Activated B cell treated with CpG ODN at 0.5 μM for 24 hours (primary cell): ENCODE results near the gene PRR13. TPM values are rescaled to one million over a fixed set of nuclear protein-coding genes. Genes with fewer than 3 reads are reported as not detected.

Experiments
- ATAC-seq: fragments of 200-7000 bp; cut with Tn5 transposase; one replicate; pipeline ENCODE4 v1.10.0; 2021; ENCODE audit warnings: low read depth, mild to moderate bottlenecking, moderate library complexity
- CTCF ChIA-PET: fragments of 350-600 bp; sonication (Branson Sonifier 250); formaldehyde crosslinking; loops from one replicate; lab custom pipeline; 2021; ENCODE audit warnings: antibody characterized with exemption; lab: Charles Lee
- POLR2A ChIA-PET: fragments of 350-600 bp; sonication (Branson Sonifier 250); formaldehyde crosslinking; loops from one replicate; lab custom pipeline; 2021; ENCODE audit warnings: antibody characterized with exemption; lab: Charles Lee
- DNase-seq: peaks from one replicate; pipeline ENCODE4 v3.0.0; 2022
- H3K27ac Mint-ChIP-seq: one replicate; pipeline ENCODE4 v1.8.0; 2020; ENCODE audit warnings: mixed read lengths
- H3K27me3 Mint-ChIP-seq: one replicate; pipeline ENCODE4 v1.8.0; 2021; ENCODE audit warnings: mixed read lengths
- H3K36me3 Mint-ChIP-seq: one replicate; pipeline ENCODE4 v1.8.0; 2021; ENCODE audit warnings: low read depth, mixed read lengths
- H3K4me1 Mint-ChIP-seq: one replicate; pipeline ENCODE4 v1.8.0; 2021; ENCODE audit warnings: mixed read lengths
- H3K4me3 Mint-ChIP-seq: one replicate; pipeline ENCODE4 v1.8.0; 2020; ENCODE audit warnings: mild to moderate bottlenecking, mixed read lengths
- H3K9me3 Mint-ChIP-seq: one replicate; pipeline ENCODE4 v1.8.0; 2020; ENCODE audit warnings: mixed read lengths
- intact Hi-C: fragments of 100-400 bp; cut with micrococcal nuclease; formaldehyde crosslinking; loops from one replicate; pipeline ENCODE4 v1.15.1; 2024
- total RNA-seq: library from RNA; stranded (reverse); gene quantifications from 2 replicates; pipeline ENCODE4 v1.2.3, GENCODE V29; 2022
- TF ChIP-seq, protein P1 (sequence below): fragments of 200-600 bp; IDR thresholded peaks from one replicate; pipeline ENCODE4 v1.8.0; 2022; ENCODE audit warnings: antibody characterized with exemption, mild to moderate bottlenecking

Gene PRR13
- total RNA-seq, 1 donor from 2014 or later, result 266 TPM

GRCh38 chr12:53486736-53487487 lies 45.4 kb downstream of the PRR13 start:
- H3K4me3 Mint-ChIP-seq, result no peak overlapping the region
- peaks cover 6% of the 10 kb centered on the region for H3K4me1 Mint-ChIP-seq
- intact Hi-C loops, result no loop called here
- DNase-seq (no peak), ATAC-seq (no peak)
- no peaks in the 10 kb centered on the region for H3K27me3 Mint-ChIP-seq
- TF ChIP-seq, protein P1, sequence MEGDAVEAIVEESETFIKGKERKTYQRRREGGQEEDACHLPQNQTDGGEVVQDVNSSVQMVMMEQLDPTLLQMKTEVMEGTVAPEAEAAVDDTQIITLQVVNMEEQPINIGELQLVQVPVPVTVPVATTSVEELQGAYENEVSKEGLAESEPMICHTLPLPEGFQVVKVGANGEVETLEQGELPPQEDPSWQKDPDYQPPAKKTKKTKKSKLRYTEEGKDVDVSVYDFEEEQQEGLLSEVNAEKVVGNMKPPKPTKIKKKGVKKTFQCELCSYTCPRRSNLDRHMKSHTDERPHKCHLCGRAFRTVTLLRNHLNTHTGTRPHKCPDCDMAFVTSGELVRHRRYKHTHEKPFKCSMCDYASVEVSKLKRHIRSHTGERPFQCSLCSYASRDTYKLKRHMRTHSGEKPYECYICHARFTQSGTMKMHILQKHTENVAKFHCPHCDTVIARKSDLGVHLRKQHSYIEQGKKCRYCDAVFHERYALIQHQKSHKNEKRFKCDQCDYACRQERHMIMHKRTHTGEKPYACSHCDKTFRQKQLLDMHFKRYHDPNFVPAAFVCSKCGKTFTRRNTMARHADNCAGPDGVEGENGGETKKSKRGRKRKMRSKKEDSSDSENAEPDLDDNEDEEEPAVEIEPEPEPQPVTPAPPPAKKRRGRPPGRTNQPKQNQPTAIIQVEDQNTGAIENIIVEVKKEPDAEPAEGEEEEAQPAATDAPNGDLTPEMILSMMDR, result no peak
- no peak overlapping the region for H3K27ac Mint-ChIP-seq
- ChIA-PET CTCF (no interaction called here), POLR2A (no interaction called here)
- H3K9me3 Mint-ChIP-seq, result no peaks in the 10 kb centered on the region
- H3K36me3 Mint-ChIP-seq, result peaks cover 32% of the 10 kb centered on the region

- TF ChIP-seq, protein P1, result no peak
- Mint-ChIP-seq H3K4me1 (peaks cover 21% of the 10 kb centered on the region), H3K9me3 (no peaks in the 10 kb centered on the region), H3K4me3 (no peak overlapping the region), H3K27ac (no peak overlapping the region), H3K36me3 (peaks cover 16% of the 10 kb centered on the region), H3K27me3 (no peaks in the 10 kb centered on the region)
- POLR2A ChIA-PET, result interaction anchor here (1.8 to 5.3 kb wide), 2 partner anchors 11 kb away, joined by 8 to 53 read pairs; partner anchors contain the start of genes MAP3K12 and TARBP2
- CTCF ChIA-PET, result no interaction called here
- intact Hi-C loops, result no loop called here
- DNase-seq, result no peak
- no peak for ATAC-seq
Observed at GRCh38 chr12:53489242-53489864, 47.8 kb downstream of the PRR13 start.

GRCh38 chr12:53492188-53492587 lies 50.7 kb downstream of the PRR13 start:
- ChIA-PET CTCF (interaction anchor here (0.9 kb wide), 2 partner anchors 16 to 23 kb away, joined by 3 read pairs; no protein-coding TSS in a partner anchor), POLR2A (interaction anchor here (0.6 to 5.3 kb wide), 8 partner anchors 8 to 74 kb away, joined by 3 to 53 read pairs (median 7); partner anchors contain the start of genes MAP3K12 and TARBP2)
- Mint-ChIP-seq H3K4me3 (peak overlapping the region; percentile 87), H3K4me1 (peaks cover 21% of the 10 kb centered on the region), H3K27me3 (no peaks in the 10 kb centered on the region), H3K27ac (peak overlapping the region; percentile 84), H3K36me3 (peaks cover 1% of the 10 kb centered on the region), H3K9me3 (no peaks in the 10 kb centered on the region)
- ATAC-seq (no peak), DNase-seq (no peak)
- TF ChIP-seq, protein P1, result no peak
- intact Hi-C loops, result loop anchor here (2.0 kb wide), 1 partner anchor 171 kb away; the partner anchor contains the start of gene AAAS

DNA sequence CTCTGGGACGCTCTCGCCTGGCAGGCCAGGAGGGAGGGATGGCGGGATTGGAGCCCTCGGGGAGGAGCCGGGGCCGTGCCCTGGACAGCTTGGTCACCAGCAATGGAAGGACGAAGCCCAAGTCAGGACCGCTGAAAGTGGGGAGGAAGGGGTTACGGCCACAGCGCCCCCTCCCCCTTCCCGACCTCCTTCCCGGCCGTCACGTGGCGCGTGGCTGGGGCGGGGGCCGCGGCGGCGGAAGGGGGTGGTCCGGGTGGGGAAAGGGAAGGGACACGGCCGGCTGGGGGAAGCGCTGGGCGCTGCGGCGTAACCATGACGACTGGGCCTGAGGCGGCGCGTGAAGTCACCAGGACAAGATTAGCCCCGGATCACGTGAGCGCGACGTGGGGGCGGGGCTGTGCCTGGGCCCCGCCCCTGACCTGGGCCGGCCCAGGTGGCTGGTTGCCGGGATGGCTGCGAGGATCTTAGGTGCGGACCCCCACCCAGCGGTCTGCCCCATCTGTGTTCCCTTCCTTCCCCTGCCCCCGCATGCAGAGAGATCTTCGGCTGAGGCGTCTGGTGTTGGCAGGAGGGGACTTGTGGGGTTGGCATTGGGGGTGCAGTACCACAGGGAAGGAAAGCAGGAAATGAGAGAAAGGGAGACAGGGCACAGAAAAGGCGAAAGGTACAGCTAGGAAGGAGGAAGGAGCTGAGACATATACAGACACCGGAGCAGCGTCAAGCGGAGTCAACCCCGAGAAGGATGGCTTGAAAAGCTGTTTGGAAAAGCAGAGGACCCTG lies 51.5 kb downstream of the PRR13 start:
- ChIA-PET POLR2A (interaction anchor here (0.7 to 5.3 kb wide), 6 partner anchors 7 to 52 kb away, joined by 3 to 53 read pairs (median 6); partner anchors contain the start of genes MAP3K12, PRR13 and TARBP2), CTCF (interaction anchor here (1.2 to 1.4 kb wide), 2 partner anchors 11 to 169 kb away, joined by 3 to 4 read pairs; no protein-coding TSS in a partner anchor)
- Mint-ChIP-seq H3K27ac (peak overlapping the region; percentile 84), H3K4me3 (peak overlapping the region; percentile 87), H3K36me3 (peaks cover 1% of the 10 kb centered on the region), H3K27me3 (no peaks in the 10 kb centered on the region), H3K9me3 (no peaks in the 10 kb centered on the region), H3K4me1 (peaks cover 21% of the 10 kb centered on the region)
- TF ChIP-seq, protein P1, result no peak
- DNase-seq, result peak; percentile 95
- intact Hi-C loops, result loop anchor here (1.0 to 2.0 kb wide), 3 partner anchors 8 to 172 kb away; partner anchors contain the start of genes AAAS, PRR13 and TARBP2
- peak; percentile 92 for ATAC-seq
